Keratinocyte (primary cell): ENCODE measurements around the gene TSHZ1. TPM values are rescaled to one million over a fixed set of nuclear protein-coding genes. Genes with fewer than 3 reads are reported as not detected.

Experiments used
- DNase-seq: peaks from one replicate; pipeline ENCODE4 v3.0.0-alpha.2; 2011; ENCODE audit warnings: low read depth, missing footprints, low spot score
- FAIRE-seq: peaks from 2 replicates; lab custom pipeline; 2011; peaks lifted over from hg19 to GRCh38; lab: Jason Lieb, UNC
- H2AFZ ChIP-seq: 2 replicates; pipeline ENCODE4 v1.6.0; 2012; ENCODE audit warnings: low read length, control low read depth, inconsistent platforms; ENCODE audit not compliant: control insufficient read depth
- H3K27ac ChIP-seq: 2 replicates; pipeline ENCODE4 v1.5.1; 2011; ENCODE audit warnings: low read length; ENCODE audit not compliant: control insufficient read depth, insufficient read depth
- H3K27me3 ChIP-seq: 3 replicates; pipeline ENCODE4 v1.6.0; 2011; ENCODE audit warnings: low read length; ENCODE audit not compliant: control insufficient read depth, insufficient read depth; ENCODE audit errors: extremely low read depth
- H3K36me3 ChIP-seq, 2 experiments: 2 replicates in 1 of 2; 3 replicates in 1 of 2; pipeline ENCODE4 v1.5.1; 2011; ENCODE audit warnings: low read length in 2 of 2, mild to moderate bottlenecking in 1 of 2; ENCODE audit not compliant: control insufficient read depth in 2 of 2, insufficient read depth in 2 of 2; ENCODE audit errors: extremely low read depth in 1 of 2
- H3K4me1 ChIP-seq: 3 replicates; pipeline ENCODE4 v1.5.1; 2011; ENCODE audit warnings: low read length; ENCODE audit not compliant: control insufficient read depth, insufficient read depth; ENCODE audit errors: extremely low read depth
- H3K4me2 ChIP-seq: 3 replicates; pipeline ENCODE4 v1.6.0; 2011; ENCODE audit warnings: low read depth, low read length; ENCODE audit not compliant: control insufficient read depth, insufficient read depth; ENCODE audit errors: extremely low read depth
- H3K4me3 ChIP-seq, 3 experiments: fragments of 200-600 bp in 1 of 3; sonication (generic) in 1 of 3; 2 replicates in 2 of 3; 3 replicates in 1 of 3; pipeline ENCODE4 v1.5.1; 2011 to 2016; ENCODE audit warnings: low read length in 3 of 3, mild to moderate bottlenecking in 3 of 3, control low read depth in 2 of 3, inconsistent platforms in 1 of 3, low read depth in 1 of 3, mixed read lengths in 1 of 3, mixed run types in 1 of 3, moderate library complexity in 1 of 3; ENCODE audit not compliant: control insufficient read depth in 2 of 3, insufficient read depth in 2 of 3; ENCODE audit errors: extremely low read depth in 1 of 3
- H3K79me2 ChIP-seq: 2 replicates; pipeline ENCODE4 v1.6.0; 2012; ENCODE audit warnings: low read length; ENCODE audit not compliant: control insufficient read depth, insufficient read depth
- H3K9ac ChIP-seq: 3 replicates; pipeline ENCODE4 v1.6.0; 2011; ENCODE audit warnings: low read length; ENCODE audit not compliant: control insufficient read depth, insufficient read depth; ENCODE audit errors: extremely low read depth
- H3K9me1 ChIP-seq: 3 replicates; pipeline ENCODE4 v1.6.0; 2011; ENCODE audit warnings: low read length; ENCODE audit not compliant: control insufficient read depth, insufficient read depth; ENCODE audit errors: extremely low read depth
- H3K9me3 ChIP-seq: 2 replicates; pipeline ENCODE4 v1.5.1; 2012; ENCODE audit warnings: low read depth, low read length; ENCODE audit not compliant: control insufficient read depth
- H4K20me1 ChIP-seq: 3 replicates; pipeline ENCODE4 v1.6.0; 2011; ENCODE audit warnings: low read length; ENCODE audit not compliant: control insufficient read depth, insufficient read depth; ENCODE audit errors: extremely low read depth
- CTCF ChIP-seq, 3 experiments: IDR thresholded peaks in 1 of 3; conservative IDR thresholded peaks in 1 of 3; optimal IDR thresholded peaks in 1 of 3; 2 replicates in 2 of 3; 3 replicates in 1 of 3; pipeline versions ENCODE3 to v1.5.1; 2011; ENCODE audit warnings: low read length in 3 of 3, mild to moderate bottlenecking in 3 of 3, moderate library complexity in 2 of 3, control low read depth in 1 of 3, inconsistent platforms in 1 of 3; ENCODE audit not compliant: insufficient read depth in 2 of 3; ENCODE audit errors: extremely low read depth in 1 of 3
- EZH2 ChIP-seq: IDR thresholded peaks from one replicate; pipeline ENCODE4 v1.6.1; 2012; ENCODE audit warnings: inconsistent platforms, mild to moderate bottlenecking, low read length, moderate library complexity
- dilution Hi-C: fragments of 300-500 bp; cut with MboI; formaldehyde crosslinking; loops from one replicate; pipeline ENCODE4 v1.7.0; 2020; ENCODE audit warnings: low sequenced_read_pairs; ENCODE audit not compliant: extremely low pct_ligation_motif_present
- polyA plus RNA-seq, 5 experiments: library from polyadenylated mRNA; depleted of rRNA in 3 of 5; stranded (reverse) in 3 of 5; stranded (forward) in 1 of 5; unstranded in 1 of 5; fragments of >200 nt; gene quantifications; 1 replicate in 1 of 5; 2 replicates in 3 of 5; 3 replicates in 1 of 5; pipeline versions ENCODE4 v1.2.1 to v1.2.3, GENCODE V29; 2011 to 2012; ENCODE audit warnings: missing spikeins in 2 of 5, low read depth in 1 of 5, low replicate concordance in 1 of 5

Gene TSHZ1
- polyA plus RNA-seq, 1 donor (not counting 4 experiments of a cell fraction or from before 2014, with no cell fraction given) = 2.2 TPM

- FAIRE-seq = no peak
- Histone ChIP-seq H4K20me1 (no peaks in the 10 kb centered on the region), H3K4me1 (no peaks in the 10 kb centered on the region), H3K9ac (no peak overlapping the region), H3K4me2 (no peak overlapping the region), H3K9me1 (no peaks in the 10 kb centered on the region), H2AFZ (no peak overlapping the region), H3K27me3 (no peaks in the 10 kb centered on the region), H3K79me2 (no peaks in the 10 kb centered on the region), H3K9me3 (peaks cover 2% of the 10 kb centered on the region), H3K4me3 (no peak overlapping the region), H3K27ac (no peak overlapping the region), H3K36me3 (no peaks in the 10 kb centered on the region)
- dilution Hi-C loops = no loop called here
- TF ChIP-seq CTCF (optimal IDR thresholded peaks at IDR 0.05 in 1 of 3, IDR thresholded peaks at IDR 0.05 in 1 of 3, conservative IDR thresholded peaks at IDR 0.05 in 1 of 3; ENCODE audit: extremely low read depth in 1 of 3, insufficient read depth in 2 of 3, low read length in 3 of 3) (no peak), EZH2 (no peak)
- DNase-seq = no peak
Measured at GRCh38 chr18:75337348-75337747, 126.8 kb downstream of the TSHZ1 start.

- no peak overlapping the region for H3K9ac ChIP-seq
- peaks cover 2% of the 10 kb centered on the region for H3K9me3 ChIP-seq
- dilution Hi-C loops = no loop called here
- H3K4me3 ChIP-seq = no peak overlapping the region
- TF ChIP-seq EZH2 = no peak
- TF ChIP-seq CTCF (optimal IDR thresholded peaks at IDR 0.05 in 1 of 3, IDR thresholded peaks at IDR 0.05 in 1 of 3, conservative IDR thresholded peaks at IDR 0.05 in 1 of 3; ENCODE audit: extremely low read depth in 1 of 3, insufficient read depth in 2 of 3, low read length in 3 of 3) = no peak
- no peaks in the 10 kb centered on the region for H3K9me1 ChIP-seq
- no peaks in the 10 kb centered on the region for H3K36me3 ChIP-seq
- no peaks in the 10 kb centered on the region for H4K20me1 ChIP-seq
- H3K27me3 ChIP-seq = no peaks in the 10 kb centered on the region
- H3K27ac ChIP-seq = no peak overlapping the region
- no peak for DNase-seq
- no peaks in the 10 kb centered on the region for H3K4me1 ChIP-seq
- H3K4me2 ChIP-seq = no peak overlapping the region
- FAIRE-seq = no peak
- no peaks in the 10 kb centered on the region for H3K79me2 ChIP-seq
- H2AFZ ChIP-seq = no peak overlapping the region
Measured at GRCh38 chr18:75338631-75339030, 128.0 kb downstream of the TSHZ1 start.

Other genes starting within 250 kb of the TSHZ1 start
- gene PTGR3, start 1.7 kb upstream of the TSHZ1 start, polyA plus RNA-seq = 22.2 to 25.2 TPM (median 22.5 TPM) in 3 replicates
- gene SMIM21, start 216.9 kb downstream of the TSHZ1 start, polyA plus RNA-seq = not detected in 3 replicates